COLO668 (cell line): ENCODE results near the gene MED12L.
"Not testable (repeated sequence)": the region's sequence is repeated elsewhere in the genome, so short reads cannot be mapped to it uniquely, and the experiment has no call there.

Experiments
- DNase-seq: peaks from one replicate; lab custom pipeline; 2025; ENCODE audit not compliant: unreplicated experiment; lab: John Stamatoyannopoulos, UW

The MED12L gene

DNA sequence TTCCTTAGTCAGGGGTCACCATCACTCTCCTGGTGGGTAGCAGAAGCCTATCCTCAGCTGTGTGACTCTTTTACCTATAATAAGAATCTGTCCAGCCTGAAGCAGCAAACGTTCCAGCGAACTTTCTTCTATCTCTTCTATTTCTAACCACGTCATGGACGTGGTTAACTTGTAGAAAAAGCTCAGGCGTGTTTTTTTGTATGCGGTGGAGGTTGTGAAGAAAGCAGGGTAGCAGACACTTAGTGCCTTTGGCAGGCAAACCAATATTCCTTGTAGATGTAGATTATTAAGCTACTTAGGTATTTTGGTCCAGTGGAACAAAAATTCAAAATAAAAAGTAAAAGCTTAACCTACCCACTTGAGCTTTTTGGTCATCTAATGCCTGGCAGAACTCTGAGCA is 149.4 kb downstream of the MED12L start:
- DNase-seq, result no peak

- DNase-seq, result no peak
These were observed 150.9 kb downstream of the MED12L start for GRCh38 chr3:151236316-151236715.

GRCh38 chr3:151236736-151237135 is 151.3 kb downstream of the MED12L start:
- no peak for DNase-seq

GRCh38 chr3:151242006-151242405 is 156.5 kb downstream of the MED12L start:
- not testable (repeated sequence) for DNase-seq

DNA sequence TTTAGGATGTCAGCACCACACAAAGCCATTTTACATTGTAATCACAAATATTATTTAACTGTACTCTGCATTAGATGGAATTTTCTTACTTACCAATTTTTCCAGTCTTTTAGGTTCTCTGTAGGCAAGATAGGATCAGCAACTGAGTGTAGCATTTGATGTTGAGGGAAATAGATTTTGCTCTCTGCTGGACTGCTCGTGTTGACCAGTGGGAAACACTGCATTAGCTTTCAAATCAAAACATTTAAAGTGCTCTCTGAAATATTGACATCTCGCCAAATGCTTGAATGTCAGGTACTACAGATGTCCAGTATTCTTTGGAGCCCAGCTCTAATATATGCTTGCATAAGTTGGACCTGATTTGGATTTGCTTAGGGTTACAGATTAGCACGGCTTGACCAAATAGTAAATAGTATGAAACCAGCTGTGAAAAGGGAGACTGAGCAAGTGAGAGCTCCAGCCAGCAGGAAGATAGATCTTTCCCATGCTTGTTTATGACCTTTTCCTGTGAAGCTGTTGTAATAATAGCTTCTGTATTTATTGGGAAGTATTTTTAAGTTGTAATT is 163.4 kb downstream of the MED12L start:
- no peak for DNase-seq

DNA sequence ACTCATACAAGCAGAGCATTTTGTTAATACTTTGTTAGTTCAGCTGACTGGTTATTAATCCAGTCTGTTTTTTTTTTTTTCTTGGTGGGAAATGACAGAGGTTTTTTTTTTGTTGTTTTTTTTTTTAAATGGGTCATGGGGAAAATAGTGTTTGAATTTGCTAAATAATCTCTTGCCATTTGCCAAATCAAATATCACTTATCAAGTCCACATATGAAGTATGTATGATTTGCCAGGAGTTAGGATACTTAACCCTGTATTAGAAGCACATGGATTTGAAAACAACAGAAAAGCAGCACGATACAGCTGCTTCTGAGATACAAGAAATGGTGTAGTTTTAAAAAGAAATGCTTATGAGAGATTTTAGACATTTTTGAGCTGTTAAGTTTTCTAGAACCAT is 171.3 kb downstream of the MED12L start:
- DNase-seq, result no peak

DNA sequence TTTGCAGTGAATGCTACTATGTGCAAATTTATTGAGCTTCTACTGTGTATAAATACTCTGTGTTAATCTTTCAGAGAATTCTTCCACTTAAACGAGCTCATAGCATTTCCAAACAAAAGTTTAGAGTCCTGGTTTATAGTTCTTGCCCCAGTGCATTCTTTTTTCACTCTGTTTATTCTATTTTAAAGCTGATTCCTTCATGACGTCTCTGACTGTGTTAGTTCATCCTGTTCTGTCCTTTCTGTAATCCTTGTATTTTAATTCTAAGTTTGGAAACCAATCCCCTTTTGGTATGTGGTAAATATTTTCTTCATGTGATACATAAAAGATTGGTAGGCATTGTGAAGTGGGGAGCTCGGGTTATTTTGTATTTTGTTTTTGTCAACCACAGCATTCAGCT is 174.2 kb downstream of the MED12L start:
- no peak for DNase-seq

DNA sequence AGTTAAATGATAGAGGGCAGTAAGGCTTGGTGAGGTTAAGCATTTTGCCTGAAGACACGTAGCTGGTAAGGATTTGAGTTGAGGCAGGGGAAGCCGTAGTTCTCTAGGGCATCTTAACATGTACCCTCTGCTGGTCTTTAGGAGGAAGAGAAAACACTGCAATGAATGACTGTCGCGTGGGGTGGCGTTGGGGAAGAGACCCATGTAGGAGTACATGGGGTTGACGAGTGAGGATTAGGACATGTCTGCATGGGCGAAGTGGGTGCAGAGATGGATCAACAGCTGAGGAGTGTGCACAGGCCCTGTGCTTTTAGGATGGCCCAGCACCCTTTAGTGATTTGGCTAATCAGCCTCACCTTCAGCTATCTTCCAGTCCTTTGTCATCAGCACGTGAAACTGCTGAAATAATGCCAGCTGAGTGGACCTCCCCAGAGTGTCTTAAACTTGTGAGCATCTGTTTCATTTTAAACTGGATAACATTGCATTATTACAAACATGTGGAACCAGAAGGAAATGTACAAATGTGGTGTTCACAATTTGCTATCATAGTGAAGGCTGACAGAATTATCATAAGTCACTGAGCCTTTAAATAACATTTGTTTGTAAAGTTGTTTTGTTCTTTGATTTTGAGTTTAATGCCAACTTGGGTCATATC is 177.5 kb downstream of the MED12L start:
- no peak for DNase-seq

- DNase-seq, result no peak
These were observed 179.1 kb downstream of the MED12L start for GRCh38 chr3:151264605-151265004.

- DNase-seq, result no peak
These were observed 179.7 kb downstream of the MED12L start for GRCh38 chr3:151265166-151265565.

DNA sequence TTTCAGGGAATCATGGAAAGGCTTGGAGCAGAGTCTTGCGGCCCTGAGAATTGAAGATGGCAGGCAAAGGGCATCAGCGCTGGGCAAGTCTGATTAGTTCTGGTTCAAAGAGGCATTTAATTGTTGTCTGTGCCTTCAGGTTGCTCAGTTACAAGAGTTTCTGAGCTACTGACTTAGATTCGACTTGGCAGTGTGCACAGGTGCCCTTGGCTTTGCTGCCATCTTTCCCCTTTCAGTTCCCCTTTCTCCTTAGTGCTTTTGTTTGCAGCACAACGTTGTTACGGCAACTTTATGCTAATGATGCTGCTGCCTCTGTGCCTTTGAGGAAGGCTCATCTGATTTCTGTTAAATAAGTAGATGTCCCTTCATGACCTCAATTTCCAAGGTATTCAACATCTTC is 180.4 kb downstream of the MED12L start:
- no peak for DNase-seq

DNA sequence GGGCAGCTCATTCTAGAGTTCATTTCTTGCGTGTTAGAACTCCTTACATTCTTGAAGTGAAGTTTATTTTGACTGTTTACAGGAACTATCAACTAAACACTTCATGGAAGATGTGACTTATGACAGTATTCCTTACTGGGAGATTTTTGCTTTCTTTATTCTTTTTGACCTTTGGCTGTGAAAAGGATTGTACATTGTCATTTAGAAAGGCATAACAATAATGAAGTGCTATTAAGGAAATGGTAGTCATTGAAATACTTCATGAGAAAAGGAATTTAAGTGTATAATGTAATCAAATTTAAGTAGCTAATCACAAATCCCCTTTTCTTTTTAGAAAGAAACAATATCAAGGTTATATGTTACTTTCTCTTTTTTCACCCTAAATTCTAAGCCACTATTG is 181.6 kb downstream of the MED12L start:
- DNase-seq, result no peak

- no peak for DNase-seq
These were observed 183.1 kb downstream of the MED12L start for GRCh38 chr3:151268267-151269235.

DNA sequence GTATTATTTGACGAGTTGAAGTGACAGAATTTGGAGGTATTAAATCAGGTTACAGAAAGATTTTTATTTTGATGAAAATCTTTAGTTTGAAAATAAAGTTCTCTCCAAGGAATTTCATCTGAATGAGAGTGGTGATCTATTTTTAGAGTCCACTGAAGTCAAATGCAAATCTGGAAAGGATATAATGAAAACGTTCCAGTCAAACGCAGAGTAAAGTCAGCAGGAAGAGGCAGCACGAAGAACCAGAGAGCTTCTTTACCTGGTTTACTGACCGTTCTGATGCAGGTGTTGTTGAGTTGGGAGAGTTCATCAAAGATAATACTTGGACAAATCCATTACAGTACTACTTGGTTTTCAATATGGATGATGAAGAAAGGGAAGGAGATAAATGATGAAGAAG is 184.2 kb downstream of the MED12L start:
- DNase-seq, result no peak

DNA sequence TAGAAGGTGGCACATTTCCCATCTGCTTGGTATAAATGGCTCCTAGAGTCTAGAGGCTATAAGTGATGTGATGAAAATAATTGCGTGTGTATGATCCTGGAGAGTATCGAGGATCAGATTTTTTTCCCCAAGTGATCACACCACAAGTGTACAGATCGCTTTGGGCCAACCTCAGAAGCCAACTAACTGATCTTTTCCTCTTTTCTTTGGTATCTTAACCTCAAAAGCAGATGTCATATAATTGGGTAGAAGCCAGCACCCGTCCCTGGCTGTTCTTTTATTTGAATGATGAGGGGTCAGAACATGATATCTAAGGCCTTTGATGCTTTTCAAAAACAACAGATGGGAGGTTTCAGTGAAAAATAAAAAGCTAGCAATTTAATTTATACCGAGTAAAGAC is 189.6 kb downstream of the MED12L start:
- DNase-seq, result no peak

DNA sequence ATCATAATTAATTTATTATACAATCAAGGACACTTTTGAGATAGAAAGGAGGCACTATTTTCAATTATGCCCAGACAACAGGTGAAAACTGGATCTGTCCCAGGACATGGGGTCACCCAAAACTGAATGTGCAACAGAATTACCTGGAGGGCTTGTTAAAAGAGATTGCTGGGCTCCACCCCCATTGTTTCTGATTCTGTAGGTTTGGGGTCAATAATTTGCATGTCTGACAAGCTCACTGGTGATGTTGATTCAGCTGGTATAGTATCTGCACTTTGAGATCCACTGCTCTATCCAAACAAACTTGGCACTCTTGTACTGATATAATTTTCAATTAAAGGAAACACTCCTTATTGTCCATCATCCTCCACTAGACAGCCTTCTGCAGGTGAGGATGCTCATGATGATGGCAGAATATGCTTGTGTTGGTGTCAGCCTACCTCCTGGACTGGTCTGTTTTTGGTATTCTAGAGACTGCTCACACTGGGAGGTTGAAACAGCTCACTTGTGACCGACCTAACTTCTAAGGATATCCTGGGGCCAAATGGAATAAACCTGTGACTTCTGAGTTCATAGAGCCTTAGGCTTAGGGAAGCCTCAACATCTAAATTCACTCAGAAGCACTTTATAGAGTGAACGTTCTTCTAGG is 190.7 kb downstream of the MED12L start:
- DNase-seq, result no peak

GRCh38 chr3:151276687-151277042 is 191.2 kb downstream of the MED12L start:
- DNase-seq, result no peak

DNA sequence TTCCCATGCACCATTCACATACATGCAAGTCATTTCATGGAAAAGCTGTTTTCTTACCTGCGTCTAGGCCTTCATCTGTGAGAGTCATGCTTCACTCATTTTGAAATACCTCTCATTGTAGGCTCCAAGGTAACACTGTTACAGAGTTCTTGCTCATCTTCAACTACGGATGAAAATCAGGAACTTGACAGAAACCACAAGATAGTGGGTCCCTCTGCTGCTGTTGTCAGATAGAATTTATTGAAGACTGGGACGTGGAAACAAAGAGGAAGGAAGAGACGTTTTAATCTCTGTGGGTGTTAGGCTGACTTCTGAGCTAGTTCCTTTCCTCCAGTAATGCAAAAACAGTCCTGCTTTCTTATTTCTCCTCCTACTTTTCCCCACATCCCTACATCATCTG is 192.8 kb downstream of the MED12L start, which contains the start of gene P2RY14:
P2RY14 (minus strand) TSS at position 313 of the 400 bp plus-strand sequence. CDS start 64,226 bp downstream, outside the sequence.
- DNase-seq, result no peak

GRCh38 chr3:151281671-151282324 is 196.3 kb downstream of the MED12L start:
- no peak for DNase-seq

DNA sequence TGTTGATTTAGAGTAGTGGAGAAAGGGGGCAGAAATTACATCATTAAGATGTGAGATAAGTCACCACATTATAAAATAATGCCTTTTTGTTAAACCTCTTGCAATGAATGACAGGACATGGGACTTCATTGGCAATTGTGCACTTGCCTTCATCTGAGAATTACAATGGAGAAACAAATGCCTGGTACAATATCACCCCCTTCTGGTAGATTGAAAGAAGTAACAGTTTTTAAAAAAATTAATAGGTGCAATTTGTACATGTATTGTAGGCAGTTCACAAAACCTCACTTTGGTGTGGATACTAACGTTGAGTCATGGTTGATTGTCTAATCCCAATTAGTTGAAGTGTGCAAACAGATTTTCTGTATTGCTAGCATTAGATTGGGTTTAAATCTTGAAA is 197.5 kb downstream of the MED12L start:
- no peak for DNase-seq

DNA sequence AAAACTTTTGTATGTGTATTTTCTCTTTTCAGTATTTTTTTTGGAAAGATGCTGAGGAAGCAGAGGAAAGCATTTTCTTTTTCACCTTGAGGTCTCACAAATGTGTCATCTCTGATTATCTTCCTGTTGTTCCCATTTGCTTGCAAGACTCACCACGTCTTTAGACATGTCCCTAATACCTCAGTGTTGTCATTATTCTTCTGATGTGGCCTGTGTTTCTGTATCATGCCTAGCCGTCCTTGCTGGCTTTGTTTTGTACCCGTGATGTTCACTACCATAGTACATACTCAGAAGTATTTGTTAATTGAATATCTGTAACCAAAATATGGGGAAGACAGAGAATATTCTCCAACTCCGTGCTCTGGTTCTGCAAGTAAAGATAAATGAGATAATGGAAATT is 197.9 kb downstream of the MED12L start:
- DNase-seq, result no peak
